NCI-H82 (cell line): ENCODE data around the gene MED8.
A peak's percentile ranks its signal among the peaks of the same experiment; 100 is the strongest.
"Not testable (repeated sequence)": the region's sequence is repeated elsewhere in the genome, so short reads cannot be mapped to it uniquely, and the experiment has no call there.

Experiments used
- DNase-seq: peaks from one replicate; lab custom pipeline; 2025; lab: John Stamatoyannopoulos, UW

The MED8 gene

DNA sequence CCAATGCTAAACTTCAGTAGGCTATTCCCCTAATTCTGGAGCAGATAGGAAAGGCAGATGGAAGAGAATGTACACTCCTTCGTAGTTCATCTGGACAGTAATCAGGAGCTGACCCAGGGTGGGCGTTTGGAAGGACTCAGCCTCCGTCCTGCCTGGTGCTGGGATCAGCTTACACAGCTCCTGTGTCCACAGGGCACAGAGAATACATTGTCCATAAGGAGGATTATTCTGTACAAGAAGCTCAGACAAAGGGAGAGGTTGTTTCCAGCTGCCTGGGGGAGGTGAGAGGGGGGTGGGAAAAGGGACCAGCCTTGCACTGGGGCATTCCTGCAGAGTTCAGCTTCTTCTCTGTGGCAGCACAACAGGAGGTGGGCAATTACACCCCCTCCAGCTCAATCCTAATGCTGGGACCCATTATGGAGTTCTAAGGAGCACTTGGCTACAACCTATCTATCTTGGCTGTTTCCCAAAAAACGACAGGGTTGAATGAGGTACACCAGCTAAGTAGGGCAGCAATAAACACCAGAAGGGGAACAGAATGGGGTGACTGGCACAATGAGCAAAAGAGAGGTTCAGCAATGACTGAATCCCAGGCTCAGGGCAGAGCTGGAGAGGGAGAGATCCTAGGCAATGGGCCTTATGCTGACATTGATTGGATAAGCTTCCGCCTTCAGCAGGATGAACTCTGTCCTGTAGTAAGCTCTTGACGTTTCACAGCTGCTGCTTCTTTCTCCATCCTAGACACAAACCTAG, 7.4 kb downstream of the MED8 start:
- DNase-seq = peak; percentile 79

DNA sequence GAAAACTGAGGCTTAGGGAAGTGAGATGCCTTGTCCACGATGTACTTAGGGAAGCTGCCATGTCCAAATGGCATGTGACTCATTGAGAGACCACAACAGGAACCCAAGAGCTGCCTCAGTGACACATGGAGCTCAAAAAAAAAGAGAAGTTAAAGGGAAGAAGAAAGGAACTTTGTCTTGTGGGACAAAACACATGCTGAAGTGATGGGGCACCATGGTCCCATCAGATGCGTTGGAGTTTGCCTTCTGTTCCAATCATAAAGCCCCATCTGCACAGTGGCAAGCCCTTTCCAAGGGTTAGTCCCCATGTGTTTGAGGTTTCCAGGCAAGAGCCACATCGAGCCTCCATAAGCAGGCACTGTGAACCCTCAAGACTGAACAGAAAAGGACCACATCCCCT, 8.0 kb downstream of the MED8 start:
- DNase-seq = no peak

DNA sequence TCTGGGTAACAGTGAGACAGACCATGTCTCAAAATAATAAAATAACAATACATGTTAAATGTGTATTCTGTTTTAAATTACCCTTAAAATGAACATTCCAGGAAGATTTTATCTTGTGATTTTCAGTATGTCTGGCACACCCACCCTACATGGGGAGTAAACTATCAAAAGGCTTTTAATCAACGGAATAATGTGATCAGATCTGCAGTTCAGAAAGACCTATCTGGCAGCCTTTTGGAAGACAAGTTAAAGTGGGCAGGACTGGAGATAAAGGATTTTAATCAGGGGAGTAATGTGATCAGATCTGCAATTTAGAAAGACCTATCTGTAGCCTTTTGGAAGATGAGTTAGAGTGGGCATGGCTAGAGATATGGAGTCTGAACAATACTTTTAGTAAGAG, 10.1 kb downstream of the MED8 start:
- no peak for DNase-seq

DNA sequence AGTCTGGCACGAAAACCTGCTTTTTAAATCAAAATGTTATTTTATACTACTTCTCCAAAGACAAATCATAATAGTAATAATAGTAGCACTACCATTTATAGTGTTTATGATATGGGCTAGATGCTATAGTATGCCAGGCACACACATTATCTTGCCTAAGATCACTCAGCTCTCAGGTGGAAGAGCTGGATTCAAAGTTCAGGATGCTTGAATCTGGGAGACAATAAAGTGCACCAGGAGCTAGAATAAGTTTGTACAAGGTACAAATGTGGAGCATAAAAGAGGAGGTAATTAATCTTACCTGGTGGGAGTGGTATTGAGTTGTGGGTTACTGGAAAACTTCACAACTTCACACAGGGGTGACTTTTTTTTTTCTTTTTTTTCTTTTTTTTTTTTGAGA, 11.8 kb downstream of the MED8 start:
- DNase-seq = no peak

DNA sequence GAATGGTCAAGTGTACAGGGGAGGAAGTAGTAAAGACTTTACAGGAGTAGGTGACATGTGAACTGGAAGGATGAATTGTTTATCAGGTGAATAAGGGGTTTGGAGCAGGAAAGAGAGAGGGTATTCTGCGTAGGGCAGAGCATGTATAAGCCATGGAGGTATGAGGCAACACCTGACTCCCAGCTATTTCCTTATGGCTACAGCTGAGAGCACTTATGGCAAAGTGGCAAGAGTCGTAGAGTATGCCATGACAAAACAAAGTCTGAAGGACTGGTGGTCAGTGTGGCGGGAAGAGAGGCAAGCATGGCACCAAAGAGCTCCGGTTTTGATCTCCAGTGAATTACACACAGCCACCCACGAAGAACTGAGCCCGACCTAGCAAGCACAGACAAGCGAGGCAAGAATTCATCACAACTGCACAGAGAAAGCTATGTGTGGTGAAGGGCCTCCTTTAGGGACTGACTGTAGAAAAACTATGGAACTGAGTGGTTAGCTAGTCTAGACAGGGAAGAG, 12.8 kb downstream of the MED8 start:
- DNase-seq = no peak

DNA sequence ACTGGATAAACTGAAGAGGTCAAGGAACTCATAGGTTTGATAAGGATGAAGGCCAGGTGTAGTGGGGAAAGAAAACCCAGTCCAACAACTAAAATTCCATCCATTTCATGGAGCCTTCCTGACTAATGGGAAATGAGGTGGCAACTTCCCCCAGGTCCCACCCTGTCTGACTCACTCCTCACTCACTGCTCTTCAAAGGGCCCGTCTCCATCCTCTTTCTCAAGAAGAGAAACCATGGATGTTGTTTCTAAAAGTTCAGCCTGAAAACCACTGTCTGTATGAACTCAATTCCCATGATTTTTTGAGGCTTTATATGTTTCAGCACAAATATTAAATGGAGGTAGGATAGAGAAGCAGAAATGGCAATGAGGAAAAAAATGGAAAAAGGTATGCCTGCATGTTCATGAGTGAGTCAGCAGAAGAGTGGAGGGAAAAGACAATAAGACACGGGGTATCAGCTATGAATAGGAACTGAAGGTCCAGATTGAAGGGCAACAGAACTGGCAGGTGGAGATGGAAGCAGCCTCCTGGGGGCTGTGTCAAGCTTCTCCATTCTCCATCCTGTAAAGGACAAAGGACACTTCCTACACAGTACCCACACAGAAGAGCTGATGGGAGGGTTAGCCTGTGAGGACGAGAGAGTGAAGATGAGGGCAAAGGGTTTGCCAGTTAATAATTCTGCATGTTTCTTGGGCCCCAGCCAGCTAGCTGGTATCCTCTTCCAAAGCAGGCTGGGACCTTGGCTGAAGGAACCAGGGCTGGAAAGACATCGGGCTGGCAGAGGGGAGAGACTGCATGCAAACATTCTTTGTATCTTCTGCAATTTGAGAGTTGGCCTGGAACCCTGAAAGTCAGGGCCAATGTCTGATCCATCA, 16.3 kb downstream of the MED8 start:
- DNase-seq = no peak

DNA sequence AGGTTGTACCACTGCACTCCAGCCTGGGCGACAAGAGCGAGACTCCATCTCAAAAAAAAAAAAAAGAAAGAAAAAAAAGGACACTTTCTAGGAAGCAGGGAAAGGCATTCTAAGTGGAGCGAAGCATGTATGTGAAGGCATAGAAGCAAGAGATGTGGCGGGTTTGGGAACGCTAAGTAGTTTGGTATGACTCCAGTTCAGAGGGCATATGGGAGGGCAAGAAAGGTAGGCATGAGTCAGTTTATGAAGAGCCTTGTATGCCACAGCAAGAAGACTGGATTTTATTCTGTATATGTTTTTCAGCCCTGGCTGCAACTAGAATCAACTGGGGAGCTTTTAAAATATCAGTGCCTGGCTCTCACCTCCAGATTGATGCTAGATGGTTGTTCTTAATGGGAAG, 17.4 kb downstream of the MED8 start:
- DNase-seq = no peak

DNA sequence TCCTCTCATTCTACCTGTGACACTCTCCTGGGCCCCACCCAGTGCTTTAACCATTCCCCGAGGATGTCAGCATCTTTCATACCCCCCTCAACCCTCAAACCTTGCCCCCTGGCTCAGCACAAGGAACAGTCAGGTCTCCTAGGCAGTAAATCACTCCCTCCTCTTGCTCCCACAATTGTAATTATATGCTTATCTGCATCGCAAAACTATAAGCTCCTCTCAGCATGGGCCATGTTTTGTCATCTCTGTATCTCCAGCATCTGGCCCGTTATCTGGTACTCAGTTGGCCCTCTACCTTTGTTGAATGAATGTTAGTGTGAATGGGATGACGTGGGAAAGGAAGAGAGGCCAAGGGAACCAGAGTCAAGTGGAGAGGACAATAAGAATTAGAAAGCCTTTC, 19.0 kb downstream of the MED8 start:
- DNase-seq = no peak

DNA sequence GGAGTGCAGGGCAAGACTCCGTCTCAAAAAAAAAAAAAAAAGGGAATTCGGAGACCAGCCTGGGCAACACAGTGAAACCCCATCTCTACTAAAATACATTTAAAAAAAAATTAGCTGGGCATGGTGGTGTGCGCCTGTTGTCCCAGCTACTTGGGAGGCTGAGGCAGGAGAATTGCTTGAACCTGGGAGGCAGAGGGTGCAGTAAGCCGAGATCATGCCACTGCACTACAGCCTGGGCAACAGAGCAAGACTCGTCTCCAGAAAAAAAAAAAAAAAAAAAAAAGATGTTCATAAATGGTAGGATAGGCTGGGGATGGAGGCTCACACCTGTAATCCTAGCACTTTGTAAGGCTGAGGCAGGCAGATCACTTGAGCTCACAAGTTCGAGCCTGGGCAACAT, 19.8 kb downstream of the MED8 start:
- DNase-seq = not testable (repeated sequence)

DNA sequence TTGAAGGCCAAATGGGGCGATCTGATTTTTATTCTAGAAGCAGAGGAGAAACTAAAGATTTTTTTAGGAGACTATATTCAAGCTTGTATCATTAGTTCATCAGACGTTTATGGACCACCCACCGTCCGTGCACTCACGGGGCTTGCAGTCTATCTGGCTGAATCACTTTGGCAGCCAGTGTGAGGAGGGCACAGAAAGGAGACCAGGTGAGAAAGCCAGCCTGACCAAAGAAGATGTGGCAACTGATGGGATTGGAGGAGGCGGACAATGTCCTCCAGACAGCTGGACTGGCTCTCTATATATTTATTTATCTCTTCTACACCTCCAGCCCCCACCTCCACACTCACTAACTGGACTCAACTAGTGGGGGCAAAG, 21.0 kb downstream of the MED8 start:
- DNase-seq = no peak

DNA sequence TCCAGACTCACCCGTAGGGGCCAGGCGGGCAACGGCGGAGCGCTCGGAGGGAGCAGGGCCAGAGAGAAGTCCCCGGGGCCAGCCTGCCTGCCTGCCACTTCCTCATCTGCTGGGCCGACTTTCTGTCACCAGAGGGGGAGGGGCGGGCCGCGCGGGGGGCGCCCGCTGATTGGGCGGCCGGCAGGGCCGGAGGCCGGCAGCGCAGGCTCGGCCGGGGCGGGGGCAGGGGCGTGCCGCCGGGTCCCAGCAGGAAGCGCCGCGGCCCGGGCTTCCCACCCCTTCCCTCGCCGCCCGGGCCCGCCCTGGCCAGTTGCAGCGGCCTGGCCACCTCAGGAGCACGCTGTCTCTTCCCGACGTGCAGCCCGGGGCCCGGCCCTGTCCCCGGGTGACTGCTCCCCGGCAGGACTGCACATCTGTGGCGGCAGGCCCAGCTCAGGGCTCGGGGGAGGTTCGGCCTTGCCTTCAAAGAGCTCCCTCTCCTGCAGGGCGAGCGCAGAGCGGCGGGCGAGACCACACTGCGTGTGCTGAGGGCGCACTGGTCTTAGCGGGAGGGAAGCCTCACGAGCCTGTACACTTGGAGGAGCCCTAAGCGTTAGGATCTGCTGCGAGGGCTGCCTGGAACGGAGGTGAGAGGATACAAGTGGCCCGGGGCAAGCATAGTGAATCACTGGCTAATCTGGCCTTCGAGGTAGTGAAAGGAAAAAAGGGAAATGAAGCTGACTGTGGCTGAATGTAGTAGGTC, 21.5 kb downstream of the MED8 start, which contains the start of gene ELOVL1:
TSS of gene ELOVL1 (minus strand) at position 108 of the 742 bp plus-strand sequence. CDS start 2,402 bp downstream, outside the sequence.
- peak; percentile 93 for DNase-seq

DNA sequence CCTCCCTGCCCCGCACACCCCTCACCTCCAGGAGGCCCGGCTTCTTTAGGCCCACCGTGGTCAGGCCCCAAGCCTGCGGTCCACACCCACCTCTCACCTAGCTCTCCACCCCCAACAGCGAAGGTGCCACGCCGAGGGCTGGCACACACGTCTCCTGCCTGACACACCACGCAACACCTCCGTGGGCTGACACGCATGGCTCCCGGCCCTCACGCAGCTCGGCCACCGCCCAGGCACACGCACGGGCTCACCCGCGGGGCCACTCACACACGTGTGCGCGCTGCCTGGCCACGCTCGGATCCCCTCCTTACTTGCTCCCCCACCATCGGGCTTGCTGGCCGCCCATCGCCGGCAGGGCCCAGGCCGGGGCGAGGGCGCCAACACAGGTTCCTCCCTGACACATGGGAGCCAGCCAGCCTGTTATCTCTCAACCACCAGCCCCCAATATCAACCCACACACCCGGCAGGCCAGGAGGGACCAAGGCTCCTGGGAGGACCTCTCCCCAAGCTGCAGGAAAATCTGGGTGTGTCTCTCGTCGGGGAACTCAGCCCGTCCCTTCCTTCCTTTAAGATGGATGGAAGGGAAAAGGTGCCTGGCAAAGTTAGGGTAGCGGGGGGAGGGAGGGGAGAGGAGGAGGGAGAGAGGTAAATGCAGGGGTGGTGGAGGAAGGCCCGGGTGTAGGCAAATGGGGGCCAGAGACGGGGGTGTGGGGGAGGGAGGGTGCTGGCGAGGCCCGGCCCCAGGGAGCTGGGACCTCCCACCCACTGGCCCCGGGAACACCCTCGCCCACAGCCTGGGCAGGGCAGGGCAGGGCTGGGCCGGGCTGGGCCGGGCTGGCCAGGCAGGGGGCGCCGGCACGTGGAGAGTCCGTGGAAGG, 22.3 kb downstream of the MED8 start:
- peak; percentile 81 for DNase-seq

DNA sequence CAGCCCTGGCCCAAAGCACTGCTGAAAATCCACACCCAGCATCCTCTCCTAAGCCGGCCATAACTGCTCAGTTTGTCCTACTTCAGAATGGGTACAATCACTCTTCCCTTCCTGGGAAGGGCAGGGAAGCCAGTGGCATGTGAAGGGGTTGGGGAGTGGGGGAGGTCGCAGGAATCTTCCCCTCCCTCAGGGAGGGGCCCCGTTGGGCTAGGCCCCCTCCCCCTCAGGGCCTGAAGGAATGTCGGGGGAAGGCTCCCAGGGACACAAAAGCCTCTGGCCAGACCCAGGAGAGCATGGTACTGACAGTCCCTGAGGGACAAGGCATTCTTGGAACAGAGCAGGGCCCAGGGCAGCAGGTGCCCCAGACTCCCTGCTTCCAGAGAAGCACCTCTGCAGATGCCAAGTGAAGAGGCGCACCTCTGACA, 23.0 kb downstream of the MED8 start:
- no peak for DNase-seq

DNA sequence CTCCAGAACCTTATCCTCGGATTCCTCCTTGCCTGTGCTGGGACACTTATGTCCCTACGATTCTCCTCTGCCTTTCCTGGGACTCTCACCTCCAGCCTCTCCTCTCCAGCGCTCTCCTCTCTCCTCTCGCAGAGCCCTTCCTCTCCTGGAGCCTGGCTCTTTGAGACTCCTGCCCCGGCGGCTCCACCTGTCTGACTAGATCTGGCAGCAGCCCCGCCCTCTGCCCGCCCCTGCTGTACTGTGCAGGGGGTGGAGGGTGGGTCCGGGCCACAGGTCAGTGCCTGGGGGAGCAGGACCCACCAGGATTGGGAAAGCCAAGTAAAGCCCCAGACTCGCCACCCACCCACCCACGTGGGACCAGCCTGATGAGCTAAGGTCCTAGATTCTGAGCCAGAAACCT, 23.4 kb downstream of the MED8 start:
- DNase-seq = peak; percentile 28

DNA sequence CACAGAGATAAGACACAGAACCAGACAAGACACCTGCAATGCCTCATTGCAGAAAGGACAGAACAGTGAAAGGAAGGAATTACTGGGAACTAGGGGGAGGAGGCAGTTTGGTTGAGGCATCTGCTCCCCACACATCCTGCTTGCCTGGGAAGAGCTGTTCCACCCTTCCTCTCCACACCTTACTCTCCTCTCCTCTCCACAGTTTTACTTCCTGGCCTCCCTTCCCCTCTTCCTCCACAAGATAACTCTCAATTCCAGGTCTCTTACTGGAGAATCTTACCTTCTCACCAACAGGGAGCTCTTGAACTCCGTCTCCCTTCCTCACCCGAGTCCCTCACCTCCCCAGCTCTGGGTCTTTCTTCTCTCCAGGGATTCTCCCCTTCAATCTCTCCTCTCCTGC, 23.9 kb downstream of the MED8 start:
- no peak for DNase-seq

DNA sequence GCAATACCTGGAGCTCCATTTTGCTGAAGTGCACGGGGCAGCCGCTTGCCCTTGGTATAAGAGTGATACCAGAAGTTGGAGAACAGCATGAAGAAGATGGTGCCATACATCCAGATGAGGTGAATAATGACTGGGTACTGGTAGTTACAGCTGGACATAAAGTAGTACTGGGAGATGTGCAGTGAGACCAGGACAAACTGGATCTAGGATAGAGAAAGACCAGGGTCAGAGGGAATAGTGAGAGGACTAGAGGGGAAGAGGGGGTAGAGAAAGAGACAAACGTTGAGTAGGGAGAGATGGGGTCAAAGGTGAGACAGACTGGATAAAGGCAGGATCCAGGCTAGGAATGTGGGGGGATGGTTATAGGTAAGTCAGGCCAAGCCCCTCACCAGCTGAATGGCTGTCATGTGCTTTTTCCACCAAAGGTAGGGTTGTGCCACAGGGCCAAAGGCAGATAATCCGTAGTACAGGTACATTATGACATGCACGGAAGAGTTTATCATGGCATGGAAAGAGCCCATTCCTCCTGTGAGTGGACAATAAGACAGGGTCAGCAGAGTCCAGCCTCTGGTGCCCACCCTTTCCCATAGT, 25.6 kb downstream of the MED8 start:
- no peak for DNase-seq

DNA sequence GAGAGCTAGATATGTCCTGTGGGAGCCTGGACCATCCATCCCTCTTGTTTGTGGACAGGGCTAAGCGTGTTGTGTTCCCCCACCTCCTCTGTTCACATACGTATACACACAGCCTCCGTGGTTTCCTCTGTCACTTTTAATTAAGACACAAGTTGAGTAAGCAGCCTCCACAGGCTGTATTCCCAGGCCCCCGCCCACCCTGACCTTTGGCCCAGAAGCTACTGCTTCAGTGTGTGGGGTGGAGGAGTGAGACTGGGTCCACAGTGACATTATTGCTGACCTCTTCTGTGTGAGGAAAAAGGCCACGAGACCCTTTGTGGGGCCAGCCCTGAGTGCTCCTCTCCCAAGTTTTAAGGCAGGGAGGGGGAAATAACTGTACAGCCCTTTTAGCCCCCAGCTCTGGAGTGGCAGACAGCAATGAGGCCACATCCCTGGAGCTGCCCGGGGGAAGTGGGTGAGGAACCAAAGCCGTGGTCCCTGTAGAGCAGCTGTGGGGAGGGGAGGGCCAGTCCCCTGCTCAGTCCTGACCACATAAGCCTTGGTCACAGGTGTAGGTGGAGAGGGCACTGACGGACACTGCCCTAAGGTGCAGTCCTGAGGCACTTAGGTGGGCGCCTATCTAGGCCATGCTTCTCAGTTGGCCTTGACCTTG, 26.2 kb downstream of the MED8 start:
- no peak for DNase-seq

DNA sequence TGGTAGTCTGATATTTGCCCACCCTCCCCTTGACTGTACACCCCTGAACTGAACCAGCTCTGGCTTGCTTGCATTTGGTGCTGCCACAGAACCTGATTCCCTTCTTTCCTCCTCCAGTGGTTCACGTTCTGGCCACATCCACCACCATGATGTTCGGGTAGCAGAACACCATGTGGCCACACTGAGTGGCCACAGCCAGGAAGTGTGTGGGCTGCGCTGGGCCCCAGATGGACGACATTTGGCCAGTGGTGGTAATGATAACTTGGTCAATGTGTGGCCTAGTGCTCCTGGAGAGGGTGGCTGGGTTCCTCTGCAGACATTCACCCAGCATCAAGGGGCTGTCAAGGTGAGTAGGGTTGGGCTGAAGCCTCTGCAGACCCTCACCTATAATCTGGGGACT, 29.0 kb downstream of the MED8 start:
- no peak for DNase-seq

DNA sequence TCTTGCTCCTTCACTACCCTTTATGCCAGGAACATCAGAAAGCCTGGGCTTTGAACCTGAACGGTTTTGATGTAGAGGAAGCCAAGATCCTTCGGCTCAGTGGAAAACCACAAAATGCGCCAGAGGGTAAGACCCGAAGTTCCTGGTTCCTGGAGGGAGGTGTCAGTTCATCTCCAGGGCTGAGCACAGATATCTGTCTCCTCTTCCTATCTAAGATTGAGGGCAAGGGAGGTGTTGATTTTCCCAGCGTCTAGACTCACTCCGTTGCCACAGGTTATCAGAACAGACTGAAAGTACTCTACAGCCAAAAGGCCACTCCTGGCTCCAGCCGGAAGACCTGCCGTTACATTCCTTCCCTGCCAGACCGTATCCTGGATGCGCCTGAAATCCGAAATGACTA, 29.9 kb downstream of the MED8 start:
- DNase-seq = no peak
